ENCODE data around the gene PKD1L1.

GRCh38 chr7:47939425-47940036 lies 8.7 kb downstream of the PKD1L1 start:
- TF ChIP-seq EZH2 (IDR thresholded peaks at IDR 0.05; ENCODE audit: borderline replicate concordance, low read depth, low read length, poor library complexity, severe bottlenecking) (no peak), CTCF (conservative IDR thresholded peaks at IDR 0.05; ENCODE audit: low read depth, low read length) (no peak)
